CD14-positive monocyte (primary cell): ENCODE results near the gene AGAP1. TPM values are rescaled to one million over a fixed set of nuclear protein-coding genes. Genes with fewer than 3 reads are reported as not detected.

Experiments
- DNase-seq, 3 donors: peaks; one replicate each; pipeline ENCODE4 v3.0.0-alpha.2; 2011 to 2022
- H2AFZ ChIP-seq: 2 replicates; pipeline ENCODE4 v1.6.0; 2012; ENCODE audit warnings: mild to moderate bottlenecking, low read depth, low read length, inconsistent platforms; ENCODE audit not compliant: insufficient read depth, poor library complexity, severe bottlenecking
- H3K27ac ChIP-seq, 2 donors: 1 replicate in 1 of 2; 2 replicates in 1 of 2; pipeline ENCODE4 v1.5.1; 2012 to 2013; ENCODE audit warnings: low read length in 2 of 2, control low read depth in 1 of 2, inconsistent platforms in 1 of 2, low read depth in 1 of 2, mild to moderate bottlenecking in 1 of 2
- H3K27me3 ChIP-seq, 2 donors: one replicate each; pipeline versions ENCODE4 v1.6.0 to v1.6.1; 2011 to 2013; ENCODE audit warnings: low read length in 2 of 2; ENCODE audit not compliant: control insufficient read depth in 2 of 2, insufficient read depth in 2 of 2
- H3K36me3 ChIP-seq, 2 donors: replicated peaks in 1 of 2; 1 replicate in 1 of 2; 2 replicates in 1 of 2; pipeline versions ENCODE4 v1.5.1 to v1.6.1; 2012 to 2013; ENCODE audit warnings: low read length in 2 of 2, control low read depth in 1 of 2, inconsistent platforms in 1 of 2, mild to moderate bottlenecking in 1 of 2; ENCODE audit not compliant: insufficient read depth in 2 of 2, control insufficient read depth in 1 of 2
- H3K4me1 ChIP-seq, 2 donors: 1 replicate in 1 of 2; 2 replicates in 1 of 2; pipeline versions ENCODE4 v1.5.1 to v1.6.1; 2012 to 2013; ENCODE audit warnings: low read length in 2 of 2, control low read depth in 1 of 2, inconsistent platforms in 1 of 2, mild to moderate bottlenecking in 1 of 2, moderate library complexity in 1 of 2; ENCODE audit not compliant: insufficient read depth in 2 of 2, control insufficient read depth in 1 of 2
- H3K4me2 ChIP-seq: replicated peaks from 2 replicates; pipeline ENCODE3; 2012; ENCODE audit warnings: low read length, moderate library complexity, mild to moderate bottlenecking; ENCODE audit not compliant: poor library complexity, severe bottlenecking; ENCODE audit errors: extremely low read depth
- H3K4me3 ChIP-seq, 3 experiments: fragments of 200-600 bp in 1 of 3; sonication (generic) in 1 of 3; replicated peaks in 1 of 3; 1 replicate in 2 of 3; 2 replicates in 1 of 3; pipeline ENCODE4 v1.5.1; 2011 to 2013; ENCODE audit warnings: low read length in 3 of 3, mild to moderate bottlenecking in 3 of 3, control low read depth in 2 of 3, low read depth in 2 of 3, inconsistent platforms in 1 of 3, moderate library complexity in 1 of 3
- H3K79me2 ChIP-seq: 2 replicates; pipeline ENCODE4 v1.6.0; 2012; ENCODE audit warnings: mild to moderate bottlenecking, control low read depth, inconsistent platforms, low read length, moderate library complexity; ENCODE audit not compliant: insufficient read depth
- H3K9ac ChIP-seq: 2 replicates; pipeline ENCODE4 v1.6.0; 2017; ENCODE audit warnings: low read length, mild to moderate bottlenecking; ENCODE audit not compliant: insufficient read depth, poor library complexity, severe bottlenecking
- H3K9me3 ChIP-seq, 2 donors: replicated peaks in 1 of 2; 1 replicate in 1 of 2; 2 replicates in 1 of 2; pipeline versions ENCODE4 v1.5.1 to v1.6.1; 2012 to 2013; ENCODE audit warnings: low read length in 2 of 2, control low read depth in 1 of 2; ENCODE audit not compliant: control insufficient read depth in 1 of 2, insufficient read depth in 1 of 2
- H4K20me1 ChIP-seq: 2 replicates; pipeline ENCODE4 v1.6.0; 2012; ENCODE audit warnings: mild to moderate bottlenecking, low read length, control low read depth, moderate library complexity; ENCODE audit not compliant: insufficient read depth
- H3K27ac Mint-ChIP-seq, 7 donors: one replicate each; pipeline ENCODE4 v1.8.0; 2020; ENCODE audit warnings: mild to moderate bottlenecking in 7 of 7, mixed read lengths in 7 of 7, moderate library complexity in 6 of 7, inconsistent platforms in 2 of 7
- H3K27me3 Mint-ChIP-seq, 3 donors: one replicate each; pipeline ENCODE4 v1.8.0; 2021 to 2022; ENCODE audit warnings: low read depth in 3 of 3, mild to moderate bottlenecking in 3 of 3, mixed read lengths in 3 of 3, moderate library complexity in 3 of 3, inconsistent platforms in 1 of 3
- H3K36me3 Mint-ChIP-seq, 2 donors: one replicate each; pipeline ENCODE4 v1.8.0; 2020; ENCODE audit warnings: mixed read lengths in 2 of 2, inconsistent platforms in 1 of 2, mild to moderate bottlenecking in 1 of 2
- H3K4me1 Mint-ChIP-seq: one replicate; pipeline ENCODE4 v1.8.0; 2020; ENCODE audit warnings: mild to moderate bottlenecking, mixed read lengths
- H3K4me3 Mint-ChIP-seq, 2 donors: one replicate each; pipeline ENCODE4 v1.8.0; 2020; ENCODE audit warnings: mild to moderate bottlenecking in 2 of 2, mixed read lengths in 2 of 2, moderate library complexity in 1 of 2
- H3K9me3 Mint-ChIP-seq, 7 donors: one replicate each; pipeline ENCODE4 v1.8.0; 2020 to 2022; ENCODE audit warnings: mixed read lengths in 7 of 7, mild to moderate bottlenecking in 6 of 7, moderate library complexity in 6 of 7, inconsistent platforms in 2 of 7
- CTCF ChIP-seq: fragments of 200-600 bp; IDR thresholded peaks from one replicate; pipeline ENCODE4 v1.8.0; 2022; ENCODE audit warnings: antibody characterized with exemption, mild to moderate bottlenecking
- WGBS: methylation state at CpG from one replicate; pipeline ENCODE4 v1.1.5; 2013; ENCODE audit warnings: missing lambda C conversion rate; ENCODE audit not compliant: insufficient coverage; 5-methylcytosine and 5-hydroxymethylcytosine counted together
- intact Hi-C, 2 donors: fragments of 100-400 bp; cut with micrococcal nuclease; formaldehyde crosslinking; loops; one replicate each; pipeline versions ENCODE4 v1.15.0 to v1.15.1; 2023
- polyA plus RNA-seq, 3 donors: library from polyadenylated mRNA; depleted of rRNA in 1 of 3; unstranded in 2 of 3; stranded (reverse) in 1 of 3; fragments of 300-500 nt in 2 of 3; fragments of >200 nt in 1 of 3; fragmentation: Illumina TruSeq in 2 of 3; gene quantifications; 1 replicate in 2 of 3; 2 replicates in 1 of 3; pipeline ENCODE4 v1.2.3, GENCODE V29; 2012 to 2021

Gene AGAP1
- polyA plus RNA-seq, 3 donors = 0.12 TPM; not detected in 2

GRCh38 chr2:235638541-235639427 lies 144.9 kb downstream of the AGAP1 start:
- Histone ChIP-seq H2AFZ (no peak overlapping the region), H3K36me3 (no peaks in the 10 kb centered on the region), H4K20me1 (no peaks in the 10 kb centered on the region), H3K9ac (no peak overlapping the region), H3K4me2 (no peak overlapping the region), H3K79me2 (no peaks in the 10 kb centered on the region), H3K4me1 (no peaks in the 10 kb centered on the region), H3K9me3 (no peaks in the 10 kb centered on the region), H3K4me3 (no peak overlapping the region), H3K27ac (no peak overlapping the region), H3K27me3 (peaks cover 0 to 9% of the 10 kb centered on the region in 2 donors)
- H3K36me3 Mint-ChIP-seq = no peaks in the 10 kb centered on the region
- H3K9me3 Mint-ChIP-seq = no peaks in the 10 kb centered on the region
- H3K4me3 Mint-ChIP-seq = no peak overlapping the region
- no peak overlapping the region for H3K27ac Mint-ChIP-seq
- TF ChIP-seq CTCF = no peak
- 98% methylated on average over 11 of the region's 12 CpGs for WGBS
- H3K27me3 Mint-ChIP-seq = peaks cover 7 to 16% (median 13%) of the 10 kb centered on the region in 3 donors
- no peaks in the 10 kb centered on the region for H3K4me1 Mint-ChIP-seq
- intact Hi-C loops = no loop called here
- DNase-seq = no peak

GRCh38 chr2:235639428-235639773 lies 145.6 kb downstream of the AGAP1 start:
- Histone ChIP-seq H3K36me3 (no peaks in the 10 kb centered on the region), H3K79me2 (no peaks in the 10 kb centered on the region), H2AFZ (no peak overlapping the region), H3K9me3 (no peaks in the 10 kb centered on the region), H3K4me2 (no peak overlapping the region), H3K27ac (no peak overlapping the region), H3K27me3 (peaks cover 0 to 9% of the 10 kb centered on the region in 2 donors), H4K20me1 (no peaks in the 10 kb centered on the region), H3K4me1 (no peaks in the 10 kb centered on the region), H3K4me3 (no peak overlapping the region), H3K9ac (no peak overlapping the region)
- DNase-seq = no peak
- no peaks in the 10 kb centered on the region for H3K4me1 Mint-ChIP-seq
- H3K27ac Mint-ChIP-seq = no peak overlapping the region
- TF ChIP-seq CTCF = no peak
- H3K36me3 Mint-ChIP-seq = no peaks in the 10 kb centered on the region
- H3K4me3 Mint-ChIP-seq = no peak overlapping the region
- WGBS = 75% methylated on average over 7 of the region's 8 CpGs
- peaks cover 0 to 1% (median 0%) of the 10 kb centered on the region in 7 donors for H3K9me3 Mint-ChIP-seq
- peaks cover 9 to 16% (median 13%) of the 10 kb centered on the region in 3 donors for H3K27me3 Mint-ChIP-seq
- intact Hi-C loops = no loop called here
